Upper lobe of left lung (tissue), 4 donors: Measurements from ENCODE around the gene ADGRG3.

Experiments used
- CTCF ChIP-seq, 6 experiments: fragments of 450-650 bp in 4 of 6; fragments of 200-600 bp in 2 of 6; sonication (generic) in 2 of 6; IDR thresholded peaks; one replicate each; pipeline ENCODE4 v1.5.1; 2016 to 2019; ENCODE audit warnings: antibody characterized with exemption in 6 of 6
- EP300 ChIP-seq, 4 donors: sonication (generic); formaldehyde crosslinking; IDR thresholded peaks; one replicate each; pipeline ENCODE4 v1.5.1; 2017; ENCODE audit warnings: antibody characterized with exemption in 4 of 4, control low read depth in 2 of 4
- POLR2A ChIP-seq, 4 donors: fragments of 450-650 bp; IDR thresholded peaks; one replicate each; pipeline ENCODE4 v1.5.1; 2016 to 2017; ENCODE audit warnings: antibody characterized with exemption in 4 of 4, mild to moderate bottlenecking in 2 of 4
- POLR2AphosphoS5 ChIP-seq, 2 donors: sonication (generic); formaldehyde crosslinking; IDR thresholded peaks; one replicate each; pipeline ENCODE4 v1.5.1; 2017; ENCODE audit warnings: antibody characterized with exemption in 2 of 2

GRCh38 chr16:57698812-57699405, 30.8 kb downstream of the ADGRG3 start:
- TF ChIP-seq POLR2AphosphoS5 (IDR thresholded peaks at IDR 0.05) (no peak), EP300 (IDR thresholded peaks at IDR 0.05) (no peak), POLR2A (IDR thresholded peaks at IDR 0.05) (no peak), CTCF (IDR thresholded peaks at IDR 0.05) (no peak)
